Mesodermal cell (in vitro differentiated cells): ENCODE measurements around the gene CMTM3.
A peak's percentile ranks its signal among the peaks of the same experiment; 100 is the strongest.

Experiments used
- H3K27ac ChIP-seq: 2 replicates; pipeline ENCODE4 v1.7.0; 2013; ENCODE audit warnings: mild to moderate bottlenecking, low read depth, low read length, moderate library complexity; ENCODE audit not compliant: severe bottlenecking
- H3K36me3 ChIP-seq: 2 replicates; pipeline ENCODE4 v1.7.1; 2013; ENCODE audit warnings: mild to moderate bottlenecking, low read length, moderate library complexity; ENCODE audit not compliant: control insufficient read depth, insufficient read depth
- H3K4me1 ChIP-seq: one replicate; pipeline ENCODE4 v1.7.1; 2013; ENCODE audit warnings: mild to moderate bottlenecking, low read length; ENCODE audit not compliant: insufficient read depth, control insufficient read depth, poor library complexity, severe bottlenecking
- H3K4me3 ChIP-seq: 2 replicates; pipeline ENCODE4 v1.7.0; 2013; ENCODE audit warnings: low read length, control low read depth, mild to moderate bottlenecking; ENCODE audit not compliant: insufficient read depth, poor library complexity, severe bottlenecking; ENCODE audit errors: extremely low read depth
- H3K9me3 ChIP-seq: 2 replicates; pipeline ENCODE4 v1.7.1; 2013; ENCODE audit warnings: mild to moderate bottlenecking, low read length, moderate library complexity; ENCODE audit not compliant: control insufficient read depth
- WGBS, 2 experiments: methylation state at CpG; one replicate each; pipeline ENCODE4 v1.1.5; 2013; ENCODE audit warnings: missing lambda C conversion rate in 2 of 2; ENCODE audit not compliant: insufficient coverage in 2 of 2; 5-methylcytosine and 5-hydroxymethylcytosine counted together

CMTM3 gene

GRCh38 chr16:66598111-66598510 lies 6.4 kb upstream of the CMTM3 start:
- whole genome bisulfite sequencing, 2 experiments, result no CpG with 5 or more reads among the region's 3 CpGs
- peaks cover 3% of the 10 kb centered on the region for H3K4me1 ChIP-seq
- no peak overlapping the region for H3K4me3 ChIP-seq
- H3K9me3 ChIP-seq, result peaks cover 9% of the 10 kb centered on the region
- no peak overlapping the region for H3K27ac ChIP-seq
- no peaks in the 10 kb centered on the region for H3K36me3 ChIP-seq

- H3K9me3 ChIP-seq, result peaks cover 9% of the 10 kb centered on the region
- no peak overlapping the region for H3K4me3 ChIP-seq
- H3K4me1 ChIP-seq, result peaks cover 3% of the 10 kb centered on the region
- WGBS, 2 experiments, result 90 to 93% methylated on average over 2 to 3 of the region's 4 CpGs
- H3K36me3 ChIP-seq, result no peaks in the 10 kb centered on the region
- no peak overlapping the region for H3K27ac ChIP-seq
Observed at GRCh38 chr16:66599726-66600125, 4.8 kb upstream of the CMTM3 start.

GRCh38 chr16:66600477-66600876 lies 4.0 kb upstream of the CMTM3 start:
- Histone ChIP-seq H3K9me3 (peaks cover 9% of the 10 kb centered on the region), H3K27ac (no peak overlapping the region), H3K4me1 (peaks cover 3% of the 10 kb centered on the region), H3K4me3 (no peak overlapping the region), H3K36me3 (no peaks in the 10 kb centered on the region)
- 93 to 100% methylated on average over 1 of the region's 1 CpG for WGBS, 2 experiments

- H3K36me3 ChIP-seq, result peaks cover 3% of the 10 kb centered on the region
- no peak overlapping the region for H3K4me3 ChIP-seq
- no peak overlapping the region for H3K27ac ChIP-seq
- H3K4me1 ChIP-seq, result peaks cover 6% of the 10 kb centered on the region
- H3K9me3 ChIP-seq, result peaks cover 9% of the 10 kb centered on the region
- 83 to 89% methylated on average over 5 of the region's 5 CpGs for WGBS, 2 experiments
Observed at GRCh38 chr16:66601471-66601870, 3.0 kb upstream of the CMTM3 start.

- Histone ChIP-seq H3K27ac (peak overlapping the region; percentile 83), H3K36me3 (peaks cover 18% of the 10 kb centered on the region), H3K9me3 (peaks cover 9% of the 10 kb centered on the region), H3K4me3 (peak overlapping the region; percentile 89), H3K4me1 (peaks cover 21% of the 10 kb centered on the region)
- WGBS, 2 experiments, result 7 to 10% methylated on average over 28 to 29 of the region's 32 CpGs
Observed at GRCh38 chr16:66603537-66604375, 748 bp upstream of the CMTM3 start.

- H3K36me3 ChIP-seq, result peaks cover 35% of the 10 kb centered on the region
- 2 to 16% methylated on average over 11 to 51 of the region's 61 CpGs for WGBS, 2 experiments
Observed at GRCh38 chr16:66605177-66605978, 874 bp downstream of the CMTM3 start.

GRCh38 chr16:66605979-66606751 lies 1.7 kb downstream of the CMTM3 start:
- H3K4me3 ChIP-seq, result peak overlapping the region; percentile 89
- H3K27ac ChIP-seq, result no peak overlapping the region
- H3K36me3 ChIP-seq, result peaks cover 42% of the 10 kb centered on the region
- H3K9me3 ChIP-seq, result peaks cover 4% of the 10 kb centered on the region
- WGBS, 2 experiments, result 78 to 83% methylated on average over 5 of the region's 10 CpGs
- peaks cover 27% of the 10 kb centered on the region for H3K4me1 ChIP-seq

More at GRCh38 chr16:66605177-66605978, 874 bp downstream of the CMTM3 start:
- H3K9me3 ChIP-seq, result peaks cover 9% of the 10 kb centered on the region
- H3K4me3 ChIP-seq, result peak overlapping the region; percentile 89
- H3K27ac ChIP-seq, result peak overlapping the region; percentile 76
- H3K4me1 ChIP-seq, result peaks cover 27% of the 10 kb centered on the region

- Histone ChIP-seq H3K4me3 (no peak overlapping the region), H3K4me1 (peaks cover 27% of the 10 kb centered on the region), H3K27ac (peak overlapping the region; percentile 65), H3K9me3 (no peaks in the 10 kb centered on the region), H3K36me3 (peaks cover 66% of the 10 kb centered on the region)
- WGBS, 2 experiments, result 47% methylated on average over 15 to 16 of the region's 17 CpGs
Observed at GRCh38 chr16:66608241-66609138, 4.0 kb downstream of the CMTM3 start.

- no peak overlapping the region for H3K27ac ChIP-seq
- H3K36me3 ChIP-seq, result peaks cover 72% of the 10 kb centered on the region
- H3K9me3 ChIP-seq, result no peaks in the 10 kb centered on the region
- no peak overlapping the region for H3K4me3 ChIP-seq
- H3K4me1 ChIP-seq, result peaks cover 31% of the 10 kb centered on the region
- 84 to 89% methylated on average over 4 to 12 of the region's 12 CpGs for WGBS, 2 experiments
Observed at GRCh38 chr16:66609139-66609510, 4.6 kb downstream of the CMTM3 start.
